Testis (tissue), 2 donors: ENCODE data around the gene CBX8.

Experiments
- CTCF ChIP-seq, 3 experiments: fragments of 450-650 bp in 2 of 3; fragments of 200-600 bp in 1 of 3; sonication (generic) in 1 of 3; IDR thresholded peaks; one replicate each; pipeline ENCODE4 v1.5.1; 2016 to 2019; ENCODE audit warnings: antibody characterized with exemption in 3 of 3, mild to moderate bottlenecking in 2 of 3, moderate library complexity in 1 of 3
- POLR2A ChIP-seq: fragments of 450-650 bp; IDR thresholded peaks from one replicate; pipeline ENCODE4 v1.6.1; 2017; ENCODE audit warnings: antibody characterized with exemption, mild to moderate bottlenecking, moderate library complexity

DNA sequence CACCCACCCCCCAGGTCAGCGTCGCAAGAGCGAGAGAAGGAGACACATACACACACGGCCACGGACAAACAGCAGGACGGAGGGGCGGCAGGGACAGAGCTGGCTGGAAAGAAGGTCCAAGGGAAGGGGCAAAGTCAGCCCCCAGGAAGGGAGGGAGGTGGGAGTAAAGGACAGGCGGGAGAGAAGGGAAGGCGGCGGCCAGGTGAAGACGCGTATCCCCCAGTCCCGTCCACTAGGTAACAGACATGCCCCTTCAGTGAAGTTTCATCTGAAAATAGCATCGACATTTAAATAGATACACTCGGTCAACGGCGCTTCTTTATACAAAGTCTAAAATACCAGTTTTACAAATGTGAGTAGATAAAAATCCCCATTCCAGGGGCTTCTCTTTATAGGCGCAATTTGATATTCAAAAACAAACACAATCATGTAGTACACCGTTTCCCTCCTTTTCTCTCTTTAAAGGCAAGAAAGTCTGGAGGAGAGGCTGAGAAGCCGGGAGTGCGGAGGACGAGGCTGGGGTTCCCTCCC, 4.5 kb downstream of the CBX8 start:
- TF ChIP-seq CTCF (IDR thresholded peaks at IDR 0.05) (no peak), POLR2A (no peak)
